PC-3 (cell line): ENCODE data around the gene PCMT1. TPM values are rescaled to one million over a fixed set of nuclear protein-coding genes. Genes with fewer than 3 reads are reported as not detected.

Source experiments
- ATAC-seq: fragments of 200-7000 bp; cut with Tn5 transposase; 2 replicates; pipeline ENCODE4 v1.9.1; 2020; ENCODE audit warnings: mild to moderate bottlenecking, moderate library complexity
- BruUV-seq: library from RNA; stranded (reverse); fragments of 400-500 nt; replicated peaks from 2 replicates; lab custom pipeline; 2021; lab: Mats Ljungman, UMichigan
- CTCF ChIA-PET: fragments of 300-600 bp; sonication (Branson Sonifier 250); formaldehyde crosslinking; loops from one replicate; lab custom pipeline; 2022; ENCODE audit warnings: antibody characterized with exemption; lab: Charles Lee
- POLR2A ChIA-PET: fragments of 300-600 bp; sonication (Branson Sonifier 250); formaldehyde crosslinking; loops from one replicate; lab custom pipeline; 2022; ENCODE audit warnings: antibody characterized with exemption; ENCODE audit not compliant: unreplicated experiment; lab: Charles Lee
- DNase-seq: peaks from one replicate; pipeline ENCODE4 v3.0.0-alpha.2; 2015
- H2AFZ ChIP-seq: fragments of 300-600 bp; sonication (generic); 2 replicates; pipeline ENCODE4 v1.6.0; 2016; ENCODE audit warnings: antibody characterized with exemption, low read length
- H3F3A ChIP-seq: fragments of 300-600 bp; sonication (generic); one replicate; pipeline ENCODE4 v1.6.0; 2017; ENCODE audit warnings: antibody characterized with exemption, low read length, control low read depth, mild to moderate bottlenecking; ENCODE audit not compliant: unreplicated experiment
- H3K27ac ChIP-seq: fragments of 300-600 bp; sonication (generic); 2 replicates; pipeline ENCODE4 v1.5.1; 2016; ENCODE audit warnings: mild to moderate bottlenecking, low read length
- H3K27me3 ChIP-seq: fragments of 300-600 bp; sonication (generic); 2 replicates; pipeline ENCODE4 v1.6.1; 2016; ENCODE audit warnings: low read length, mixed read lengths
- H3K36me3 ChIP-seq: fragments of 300-600 bp; sonication (generic); 2 replicates; pipeline ENCODE4 v1.6.1; 2016; ENCODE audit warnings: low read depth, mixed run types, low read length, mixed read lengths
- H3K4me1 ChIP-seq: fragments of 300-600 bp; sonication (generic); 2 replicates; pipeline ENCODE4 v1.5.1; 2016; ENCODE audit warnings: low read length; ENCODE audit not compliant: insufficient read depth
- H3K4me2 ChIP-seq: fragments of 300-600 bp; sonication (generic); 2 replicates; pipeline ENCODE4 v1.6.0; 2016; ENCODE audit warnings: low read length
- H3K4me3 ChIP-seq: fragments of 300-600 bp; sonication (generic); 2 replicates; pipeline ENCODE4 v1.5.1; 2016; ENCODE audit warnings: mild to moderate bottlenecking, low read length, mixed read lengths
- H3K79me2 ChIP-seq: fragments of 300-600 bp; sonication (generic); 2 replicates; pipeline ENCODE4 v1.6.1; 2017; ENCODE audit warnings: low read length, mixed read lengths
- H3K9ac ChIP-seq: fragments of 300-600 bp; sonication (generic); 2 replicates; pipeline ENCODE4 v1.6.0; 2016; ENCODE audit warnings: mild to moderate bottlenecking, low read length
- H3K9me2 ChIP-seq: fragments of 300-600 bp; sonication (generic); replicated peaks from 2 replicates; pipeline ENCODE4 v1.6.1; 2016; ENCODE audit warnings: mixed run types, low read length, mixed read lengths
- H3K9me3 ChIP-seq: fragments of 300-600 bp; sonication (generic); 2 replicates; pipeline ENCODE4 v1.6.1; 2016; ENCODE audit warnings: low read length, mixed read lengths
- H4K20me1 ChIP-seq: fragments of 300-600 bp; sonication (generic); 2 replicates; pipeline ENCODE4 v1.6.1; 2016; ENCODE audit warnings: low read length, mixed read lengths
- CTCF ChIP-seq: fragments of 300-600 bp; sonication (generic); conservative IDR thresholded peaks from 2 replicates; pipeline ENCODE4 v1.5.1; 2017; ENCODE audit warnings: antibody characterized with exemption, low read depth, mild to moderate bottlenecking, low read length
- EZH2 ChIP-seq: fragments of 300-600 bp; sonication (generic); IDR thresholded peaks from one replicate; pipeline ENCODE4 v1.6.1; 2017; ENCODE audit warnings: antibody characterized with exemption, mild to moderate bottlenecking, low read length; ENCODE audit not compliant: unreplicated experiment
- EZH2phosphoT487 ChIP-seq: fragments of 300-600 bp; sonication (generic); IDR thresholded peaks from 2 replicates; pipeline ENCODE4 v1.6.1; 2018; ENCODE audit warnings: mild to moderate bottlenecking, antibody characterized with exemption, low read length, borderline replicate concordance
- intact Hi-C: fragments of 100-400 bp; cut with micrococcal nuclease; formaldehyde crosslinking; loops from 2 replicates; pipeline ENCODE4 v1.9.0; 2023
- total RNA-seq: library from RNA; depleted of rRNA; stranded (reverse); fragments of >200 nt; gene quantifications from 2 replicates; pipeline ENCODE4 v1.2.3, GENCODE V29; 2014

The PCMT1 gene
- total RNA-seq, 1 experiment from 2014 or later, result 122 TPM

GRCh38 chr6:149809798-149810197, 60.3 kb downstream of the PCMT1 start:
- no peak overlapping the region for H3K27ac ChIP-seq
- no peaks in the 10 kb centered on the region for H3F3A ChIP-seq
- no peak overlapping the region for H3K9ac ChIP-seq
- DNase-seq, result no peak
- H2AFZ ChIP-seq, result no peak overlapping the region
- H4K20me1 ChIP-seq, result no peaks in the 10 kb centered on the region
- no peaks in the 10 kb centered on the region for H3K9me3 ChIP-seq
- BruUV-seq, result no TSS peak
- intact Hi-C loops, result no loop called here
- no peak overlapping the region for H3K4me3 ChIP-seq
- ChIA-PET CTCF (no interaction called here), POLR2A (no interaction called here)
- H3K27me3 ChIP-seq, result no peaks in the 10 kb centered on the region
- no peaks in the 10 kb centered on the region for H3K79me2 ChIP-seq
- no peak overlapping the region for H3K4me2 ChIP-seq
- no peaks in the 10 kb centered on the region for H3K9me2 ChIP-seq
- no peaks in the 10 kb centered on the region for H3K36me3 ChIP-seq
- H3K4me1 ChIP-seq, result no peaks in the 10 kb centered on the region
- TF ChIP-seq EZH2phosphoT487, result no peak
- no peak for TF ChIP-seq CTCF
- TF ChIP-seq EZH2, result no peak
- no peak for ATAC-seq

- Histone ChIP-seq H3K4me2 (no peak overlapping the region), H3K27ac (no peak overlapping the region), H3F3A (no peaks in the 10 kb centered on the region), H2AFZ (no peak overlapping the region), H3K79me2 (no peaks in the 10 kb centered on the region), H3K9me3 (no peaks in the 10 kb centered on the region), H4K20me1 (no peaks in the 10 kb centered on the region), H3K4me3 (no peak overlapping the region), H3K9ac (no peak overlapping the region), H3K27me3 (no peaks in the 10 kb centered on the region), H3K4me1 (no peaks in the 10 kb centered on the region), H3K9me2 (no peaks in the 10 kb centered on the region), H3K36me3 (no peaks in the 10 kb centered on the region)
- intact Hi-C loops, result no loop called here
- DNase-seq, result no peak
- no peak for ATAC-seq
- TF ChIP-seq EZH2phosphoT487 (no peak), CTCF (no peak), EZH2 (no peak)
- ChIA-PET POLR2A (no interaction called here), CTCF (no interaction called here)
- no TSS peak for BruUV-seq
Measured at GRCh38 chr6:149813351-149813750, 63.8 kb downstream of the PCMT1 start.

- intact Hi-C loops, result no loop called here
- POLR2A ChIA-PET, result no interaction called here
- Histone ChIP-seq H3K27ac (no peak overlapping the region), H3K36me3 (no peaks in the 10 kb centered on the region; the same call in 1 of the 2 replicates), H4K20me1 (no peaks in the 10 kb centered on the region), H3K4me1 (no peaks in the 10 kb centered on the region), H2AFZ (no peak overlapping the region), H3K79me2 (no peaks in the 10 kb centered on the region), H3F3A (no peaks in the 10 kb centered on the region), H3K9me3 (no peaks in the 10 kb centered on the region), H3K9me2 (no peaks in the 10 kb centered on the region), H3K4me3 (no peak overlapping the region), H3K9ac (no peak overlapping the region), H3K27me3 (no peaks in the 10 kb centered on the region), H3K4me2 (no peak overlapping the region)
- no peak for DNase-seq
- CTCF ChIA-PET, result interaction anchor here (0.6 kb wide), 1 partner anchor 180 kb away, joined by 3 read pairs; no protein-coding TSS in a partner anchor
- TF ChIP-seq CTCF (no peak), EZH2 (no peak), EZH2phosphoT487 (no peak)
- BruUV-seq, result no TSS peak
- ATAC-seq, result no peak
Measured at GRCh38 chr6:149815788-149816187, 66.2 kb downstream of the PCMT1 start.
